GM21381 (cell line): ENCODE results near the gene MICALL2.

Experiments used
- ATAC-seq: cut with Tn5 transposase; IDR thresholded peaks from one replicate; pipeline ENCODE4 v1.9.1; 2021; ENCODE audit warnings: mild to moderate bottlenecking, moderate library complexity; ENCODE audit not compliant: unreplicated experiment

The MICALL2 gene

DNA sequence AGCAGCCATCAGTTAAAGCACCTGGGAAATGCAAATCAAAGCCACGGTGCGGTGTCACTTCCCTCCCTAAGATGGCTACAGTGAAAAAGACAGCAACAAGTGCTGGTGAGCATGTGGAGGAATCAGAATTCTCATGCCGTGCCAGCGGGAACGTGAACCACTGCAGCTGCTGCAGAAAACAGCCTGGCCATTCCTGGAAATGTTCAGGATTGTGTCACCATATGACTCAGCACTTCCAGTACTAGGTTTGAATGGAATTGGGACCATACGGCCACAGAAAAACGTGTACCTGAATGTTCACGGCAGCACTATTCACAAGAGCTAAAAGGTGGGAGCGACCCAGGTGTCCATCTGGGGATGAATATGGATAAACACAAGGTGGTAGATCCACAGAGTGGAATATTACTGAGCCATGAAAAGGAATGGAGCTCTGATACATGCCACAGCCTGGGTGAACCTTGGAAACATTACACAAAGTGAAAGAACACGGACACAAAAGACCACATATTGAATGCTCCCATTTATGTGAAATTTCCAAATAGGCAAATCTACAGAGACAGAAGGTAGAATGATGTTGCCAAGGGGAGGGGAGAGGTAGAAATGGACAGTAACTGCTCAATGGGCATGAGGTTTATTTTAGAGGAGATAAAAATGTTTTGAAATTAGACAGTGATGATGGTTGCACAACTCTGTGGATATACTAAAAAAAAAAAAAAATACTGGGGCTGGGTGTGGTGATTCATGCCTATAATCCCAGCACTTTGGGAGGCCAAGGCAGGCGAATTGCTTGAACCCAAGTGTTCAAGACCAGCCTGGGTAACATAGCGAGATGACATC is 61.6 kb downstream of the MICALL2 start:
- ATAC-seq: no peak

DNA sequence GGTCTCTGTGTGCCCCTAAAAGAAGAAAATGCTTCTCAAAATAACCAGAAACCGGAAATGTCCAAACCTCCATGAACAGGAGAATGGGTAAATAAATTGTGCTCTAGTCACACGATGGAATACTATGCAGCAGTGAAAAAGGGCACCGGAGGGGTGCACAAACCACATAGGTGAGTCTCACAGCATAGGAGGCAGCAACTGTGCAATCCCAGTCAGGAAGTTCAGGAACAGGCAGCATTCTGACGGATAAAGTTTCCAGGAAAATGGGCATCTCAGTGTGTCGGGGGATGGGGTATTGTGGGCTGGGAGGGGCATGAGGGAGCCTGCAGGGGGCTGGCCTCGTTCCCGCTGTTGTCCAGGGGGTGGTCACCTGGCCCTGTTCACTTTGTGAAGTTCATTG is 63.1 kb downstream of the MICALL2 start:
- no peak for ATAC-seq

DNA sequence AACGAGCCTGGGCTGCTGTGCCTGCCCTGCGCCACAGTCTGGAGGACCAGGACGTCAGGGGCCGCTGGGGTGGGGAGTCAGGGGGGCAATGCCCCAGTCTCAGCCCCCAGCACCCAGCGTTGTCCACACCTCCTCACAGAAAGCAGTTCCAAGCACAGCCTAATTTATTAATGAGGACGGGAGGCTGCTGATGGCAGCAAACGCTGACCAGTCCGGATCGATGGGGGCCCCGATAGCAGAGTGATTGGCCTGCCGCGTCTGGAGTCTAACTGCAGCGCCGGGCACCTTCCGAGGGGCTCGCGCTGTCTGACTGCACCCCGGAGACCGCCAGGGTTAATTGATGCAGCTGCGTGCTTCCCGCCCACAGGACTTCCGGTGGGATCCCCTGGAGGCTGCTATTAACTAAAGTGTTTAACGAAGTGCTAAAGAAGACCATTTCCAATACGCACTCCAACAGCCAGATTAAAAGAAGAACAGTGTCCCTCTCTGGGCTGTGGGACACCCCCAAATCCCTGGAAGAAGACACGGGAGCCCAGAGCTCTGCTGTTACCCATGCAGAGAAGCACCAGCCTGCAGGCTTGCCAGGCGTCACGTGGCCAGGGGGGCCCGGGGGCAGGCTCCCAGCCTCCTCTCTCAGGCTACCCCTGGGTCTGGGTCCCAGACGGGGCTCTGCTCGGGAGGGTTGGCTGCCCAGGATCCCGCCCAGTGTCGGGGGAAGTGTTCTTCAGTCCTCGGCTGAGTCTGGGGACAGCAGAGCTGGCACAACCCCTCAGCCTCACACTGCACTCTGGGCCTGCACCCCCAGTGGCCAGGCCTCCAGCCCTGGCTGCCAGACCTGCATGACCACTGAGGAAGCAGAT is 63.8 kb downstream of the MICALL2 start:
- ATAC-seq: no peak

DNA sequence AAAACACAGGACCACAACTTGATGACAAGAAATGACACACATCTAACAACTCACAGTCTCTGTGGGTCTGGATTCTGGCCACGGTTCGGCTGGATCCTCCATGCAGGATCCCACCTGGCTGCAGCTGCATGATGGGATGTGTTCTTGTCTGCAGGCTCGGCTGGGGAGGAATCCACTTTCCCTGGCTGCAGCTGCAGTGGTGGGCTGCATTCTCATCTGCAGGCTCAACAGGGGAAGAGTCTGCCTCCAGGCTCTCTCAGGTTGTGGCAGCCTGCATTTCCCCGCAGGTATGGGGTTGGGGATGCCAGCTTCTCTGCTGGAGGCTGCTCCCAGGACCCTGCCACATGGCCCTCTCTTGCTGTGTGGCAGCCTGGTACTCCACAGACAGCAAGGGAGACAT is 64.9 kb downstream of the MICALL2 start:
- no peak for ATAC-seq

DNA sequence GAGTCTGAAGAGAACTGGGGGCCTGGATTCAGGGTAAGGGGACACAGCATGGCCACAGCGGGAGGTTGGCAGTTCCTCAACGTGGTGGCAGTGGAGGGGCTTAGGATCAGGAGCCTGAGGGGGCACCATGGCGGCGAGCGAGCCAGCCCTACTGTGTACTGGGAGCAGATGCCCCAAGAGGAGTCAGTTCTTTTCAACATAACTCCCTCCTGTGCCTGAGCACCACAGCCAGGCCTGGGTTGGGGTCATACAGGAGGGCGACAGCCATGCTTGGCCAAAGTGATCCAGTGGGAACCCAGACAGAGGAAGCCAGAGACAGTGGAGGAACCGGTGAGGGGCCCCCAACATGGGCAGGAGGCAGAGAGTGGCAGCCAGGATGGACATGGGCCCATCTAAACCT is 65.8 kb downstream of the MICALL2 start:
- ATAC-seq: no peak

DNA sequence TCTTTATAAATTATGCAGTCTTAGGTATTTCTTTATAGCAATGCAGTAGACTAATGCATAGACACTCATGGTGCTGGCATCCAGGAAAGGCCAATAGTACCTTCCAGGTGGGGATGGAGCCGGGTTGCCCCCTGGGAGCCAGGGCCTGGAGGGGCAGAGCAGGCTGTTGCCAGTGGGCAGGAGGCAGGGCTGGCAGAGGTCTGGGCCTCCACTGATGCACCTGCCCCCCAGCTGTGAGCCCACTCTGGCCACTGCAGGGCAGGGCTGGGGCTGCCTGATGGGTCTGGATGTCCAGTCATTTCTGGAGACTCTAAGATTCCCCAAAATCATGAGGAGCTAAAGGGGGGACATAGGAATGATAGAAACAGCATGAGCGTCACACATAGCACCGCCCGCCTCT is 66.7 kb downstream of the MICALL2 start:
- ATAC-seq: no peak

DNA sequence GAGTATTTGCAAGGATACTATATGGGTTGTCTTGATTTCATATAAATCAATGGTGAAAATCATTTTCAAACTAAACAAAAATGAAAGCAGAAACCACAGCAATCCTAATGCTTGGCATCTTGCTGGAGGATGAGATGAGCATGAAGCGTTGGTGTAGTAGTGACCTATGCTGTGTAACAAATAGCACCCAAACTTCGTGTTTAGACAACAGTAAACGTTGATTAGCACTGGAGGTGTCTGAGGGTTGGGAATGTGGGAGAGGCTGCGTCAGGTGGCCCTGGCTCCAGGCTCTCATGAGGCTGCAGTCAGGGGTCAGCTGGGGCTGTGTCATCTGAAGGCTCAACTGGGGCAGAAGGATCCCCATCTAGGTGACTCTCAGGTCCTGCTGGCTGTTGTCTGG is 67.8 kb downstream of the MICALL2 start:
- ATAC-seq: no peak

DNA sequence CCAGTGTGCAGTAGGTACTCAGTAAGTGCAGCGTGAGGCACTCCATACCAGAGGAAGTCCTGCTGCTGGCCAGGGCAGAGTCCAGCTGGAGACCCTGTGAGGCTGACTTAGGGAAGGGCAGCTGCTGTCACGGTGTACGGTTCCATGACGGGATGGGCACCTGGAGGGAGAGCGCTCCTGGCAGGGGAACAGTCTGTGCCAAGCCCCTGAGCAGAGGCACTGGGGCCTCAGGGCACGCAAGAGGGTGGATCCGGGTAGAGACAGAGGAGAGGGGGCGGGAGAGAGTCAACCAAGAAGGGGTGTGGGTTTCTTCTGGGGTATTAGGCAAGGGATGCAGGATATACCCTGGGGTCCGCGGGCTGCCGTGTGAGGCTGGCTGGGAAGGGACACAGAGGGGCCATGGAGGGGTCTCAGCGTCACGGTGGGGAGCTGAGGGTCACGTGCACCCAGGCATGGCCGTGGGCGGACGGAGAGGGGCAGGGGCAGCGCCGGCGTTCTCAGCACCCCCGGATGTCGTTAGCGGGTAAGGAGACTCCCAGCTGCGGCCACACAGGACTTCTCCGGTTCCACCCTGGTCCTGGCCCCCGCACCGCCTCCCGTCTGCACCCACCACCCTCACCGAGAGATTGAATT is 70.5 kb downstream of the MICALL2 start:
- no peak for ATAC-seq

DNA sequence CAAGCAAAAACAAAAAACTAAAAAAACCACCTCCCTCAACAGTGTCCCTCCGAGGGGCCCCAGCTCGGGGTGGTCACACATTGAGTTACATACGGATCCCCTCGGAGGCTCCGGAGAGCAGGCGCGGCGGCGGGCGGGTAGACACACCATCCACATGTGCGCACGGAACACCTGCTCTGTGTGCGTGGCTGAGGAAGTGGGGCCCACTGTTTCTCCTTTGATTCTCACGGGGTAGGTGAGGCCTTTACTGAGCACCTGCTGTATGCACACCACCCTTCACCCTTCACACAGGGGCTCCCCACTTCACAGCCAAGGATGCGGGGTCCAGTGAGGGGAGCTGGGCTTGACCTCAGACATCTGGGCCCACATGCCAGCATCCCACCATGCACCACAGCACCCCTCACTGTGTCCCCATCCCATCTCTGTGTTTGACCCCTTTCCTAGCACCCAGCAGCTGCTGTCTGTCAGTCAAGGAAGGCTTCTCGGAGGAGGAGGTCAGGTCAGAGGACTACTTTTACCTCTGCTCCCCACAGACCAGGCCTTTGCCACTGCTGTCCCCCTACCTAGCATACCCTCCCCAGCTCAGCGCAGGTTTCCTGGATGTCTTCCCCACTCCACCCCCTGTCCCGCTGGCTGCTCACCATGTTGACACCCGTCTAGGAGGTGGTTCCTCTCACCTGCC is 71.1 kb downstream of the MICALL2 start:
- no peak for ATAC-seq

DNA sequence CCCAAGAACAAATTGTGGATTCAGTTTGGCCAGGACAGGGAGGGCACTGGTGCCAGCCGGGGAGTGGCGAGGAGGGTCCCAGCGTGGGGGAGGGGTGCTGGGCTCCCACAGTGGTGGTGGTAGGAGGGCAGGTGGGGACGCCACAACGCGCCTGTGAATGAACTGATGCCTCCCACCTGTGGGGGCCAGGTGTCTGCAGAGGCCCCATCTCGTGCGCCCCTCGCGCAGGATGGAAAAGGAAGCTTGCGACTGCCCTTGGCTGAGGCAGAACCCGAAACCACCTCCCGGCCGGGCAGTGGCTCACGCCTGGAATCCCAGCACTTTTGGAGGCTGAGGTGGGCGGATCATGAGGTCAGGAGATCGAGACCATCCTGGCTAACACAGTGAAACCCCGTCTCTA is 72.0 kb downstream of the MICALL2 start:
- no peak for ATAC-seq

DNA sequence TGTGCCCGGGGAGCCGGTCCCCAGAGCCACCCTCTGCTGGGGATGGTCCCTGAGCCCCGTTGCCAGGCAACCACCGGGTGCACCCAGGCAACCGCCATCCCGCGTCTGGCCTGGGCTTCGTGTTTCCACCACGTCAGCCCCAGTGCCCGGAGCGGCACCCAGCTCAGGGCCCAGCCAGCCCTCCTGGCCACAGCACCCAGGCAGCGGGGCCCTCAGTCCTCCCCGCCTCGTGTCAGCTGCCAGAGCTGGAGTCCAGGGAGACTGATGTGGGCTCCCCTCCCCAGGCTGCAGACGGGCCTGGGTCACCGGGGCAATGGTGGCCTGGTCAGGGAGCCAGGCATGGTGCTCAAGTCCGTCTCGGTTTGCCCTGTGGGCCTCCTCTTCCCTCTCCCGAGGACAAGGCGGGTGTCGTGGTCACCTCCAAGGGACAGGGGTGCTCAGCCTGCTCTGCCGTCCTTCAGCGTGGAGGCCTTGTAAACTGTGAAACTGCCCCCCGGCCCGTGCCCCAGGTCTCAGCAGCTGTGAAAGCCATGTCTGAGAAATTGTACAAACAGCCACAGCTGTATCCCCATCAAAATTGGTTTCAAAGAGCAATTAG is 72.5 kb downstream of the MICALL2 start:
- ATAC-seq: no peak

DNA sequence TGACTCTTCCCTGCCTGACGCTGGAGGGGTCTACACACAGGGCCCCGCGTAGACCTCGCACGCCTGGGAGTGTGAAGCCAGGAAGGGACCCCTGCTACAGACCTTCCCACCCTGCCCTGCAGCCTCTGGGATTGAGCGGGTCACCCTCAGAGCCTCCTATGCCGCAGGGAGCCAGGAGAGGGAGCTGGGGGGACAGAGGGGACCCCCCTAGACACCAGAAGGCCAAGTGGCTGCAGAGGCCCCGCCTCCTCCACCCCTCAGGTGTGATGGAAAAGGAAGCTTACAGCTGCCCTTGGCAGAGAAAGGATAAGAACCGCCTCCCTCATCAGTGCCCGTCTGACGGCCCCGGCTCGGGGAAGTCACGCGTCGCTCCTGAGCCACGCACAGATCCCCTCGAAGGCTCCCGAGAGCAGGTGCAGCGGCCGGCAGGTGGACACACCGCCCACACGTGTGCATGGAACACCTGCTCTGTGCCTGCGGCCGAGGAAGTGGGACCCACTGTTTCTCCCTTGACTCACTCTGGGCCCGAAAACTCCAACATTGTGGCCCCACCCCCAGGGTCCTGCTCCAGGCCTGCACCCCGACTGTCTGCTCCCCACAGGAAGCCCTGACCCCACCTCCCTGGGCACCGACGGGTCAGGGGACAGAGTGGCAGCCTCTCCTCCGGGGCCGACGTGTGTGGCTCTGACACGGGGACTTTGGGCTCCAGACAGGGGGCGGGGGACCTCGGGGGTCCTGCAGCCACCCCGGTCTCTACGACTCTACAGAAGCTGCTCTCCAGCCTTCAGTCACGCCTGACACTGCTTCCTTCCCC is 73.3 kb downstream of the MICALL2 start:
- ATAC-seq: no peak

DNA sequence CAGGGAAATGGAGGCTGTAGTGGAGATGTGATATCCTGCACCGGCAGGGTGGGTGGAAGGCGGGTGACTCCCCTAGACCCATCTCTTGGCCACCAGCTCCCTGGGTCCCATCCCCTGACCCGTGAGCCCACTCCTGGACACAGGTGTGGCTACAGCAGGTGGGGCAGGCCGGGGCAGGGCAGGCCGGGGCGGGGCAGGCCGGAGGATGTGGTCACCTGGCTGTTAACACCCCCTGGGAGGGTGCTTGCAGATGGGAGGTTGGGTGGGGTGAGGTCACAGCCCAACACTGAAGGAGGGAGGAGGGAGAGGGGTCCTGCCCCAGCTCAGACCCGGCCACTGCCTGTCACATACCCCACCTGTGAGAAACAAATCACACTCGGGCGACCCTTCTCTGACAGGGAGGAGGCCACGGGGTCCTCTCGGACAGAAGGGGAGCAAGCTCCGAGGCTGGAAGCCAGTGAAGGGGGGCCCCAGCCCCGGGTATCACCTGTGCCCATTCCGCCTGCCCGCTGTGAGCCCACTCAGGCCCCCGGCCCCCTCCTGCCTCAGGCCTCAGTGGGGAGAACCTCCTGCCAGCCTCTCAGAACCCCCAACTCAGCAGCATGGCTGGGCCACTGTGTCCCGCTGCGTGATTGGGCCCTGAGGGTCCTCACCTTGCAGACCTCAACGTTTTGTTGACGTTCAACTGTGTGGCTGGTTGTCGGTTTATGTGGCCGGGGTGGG is 74.0 kb downstream of the MICALL2 start:
- ATAC-seq: no peak
